Measurements from ENCODE around the gene UBE2E3. TPM values are rescaled to one million over a fixed set of nuclear protein-coding genes. Genes with fewer than 3 reads are reported as not detected.
"Not testable (repeated sequence)": the region's sequence is repeated elsewhere in the genome, so short reads cannot be mapped to it uniquely, and the experiment has no call there.

The UBE2E3 gene
- total RNA-seq, 1 donor from 2014 or later, result 41.9 TPM

- intact Hi-C loops (cut with micrococcal nuclease), result no loop called here
Observed at GRCh38 chr2:181022652-181023051, 42.2 kb downstream of the UBE2E3 start.

GRCh38 chr2:181025004-181025403 lies 44.6 kb downstream of the UBE2E3 start:
- intact Hi-C loops (cut with micrococcal nuclease), result no loop called here

- intact Hi-C loops (cut with micrococcal nuclease), result loop anchor here (5.0 kb wide), 1 partner anchor 54 kb away; the partner anchor contains the start of gene UBE2E3
Observed at GRCh38 chr2:181036445-181036844, 56.0 kb downstream of the UBE2E3 start.

- intact Hi-C loops (cut with micrococcal nuclease), result loop anchor here (5.0 kb wide), 1 partner anchor 55 kb away; the partner anchor contains the start of gene UBE2E3
Observed at GRCh38 chr2:181036848-181037603, 56.6 kb downstream of the UBE2E3 start.

- intact Hi-C loops (cut with micrococcal nuclease), result loop anchor here (5.0 kb wide), 1 partner anchor 56 kb away; the partner anchor contains the start of gene UBE2E3
Observed at GRCh38 chr2:181037922-181038321, 57.5 kb downstream of the UBE2E3 start.

GRCh38 chr2:181038796-181039195 lies 58.4 kb downstream of the UBE2E3 start:
- intact Hi-C loops (cut with micrococcal nuclease), result loop anchor here (5.0 kb wide), 1 partner anchor 56 kb away; the partner anchor contains the start of gene UBE2E3

- intact Hi-C loops (cut with micrococcal nuclease), result not testable (repeated sequence)
Observed at GRCh38 chr2:181040839-181041238, 60.4 kb downstream of the UBE2E3 start.

- intact Hi-C loops (cut with micrococcal nuclease), result no loop called here
Observed at GRCh38 chr2:181041661-181042060, 61.3 kb downstream of the UBE2E3 start.

- intact Hi-C loops (cut with micrococcal nuclease), result no loop called here
Observed at GRCh38 chr2:181042706-181043105, 62.3 kb downstream of the UBE2E3 start.

GRCh38 chr2:181046833-181047232 lies 66.4 kb downstream of the UBE2E3 start:
- intact Hi-C loops (cut with micrococcal nuclease), result no loop called here

- intact Hi-C loops (cut with micrococcal nuclease), result no loop called here
Observed at GRCh38 chr2:181047829-181048228, 67.4 kb downstream of the UBE2E3 start.

- intact Hi-C loops (cut with micrococcal nuclease), result loop anchor here (10.0 kb wide), 1 partner anchor 157 kb away; no protein-coding TSS in a partner anchor
Observed at GRCh38 chr2:181051861-181052522, 71.6 kb downstream of the UBE2E3 start.

- intact Hi-C loops (cut with micrococcal nuclease), result loop anchor here (10.0 kb wide), 1 partner anchor 158 kb away; no protein-coding TSS in a partner anchor
Observed at GRCh38 chr2:181052523-181052891, 72.1 kb downstream of the UBE2E3 start.

GRCh38 chr2:181054256-181054655 lies 73.9 kb downstream of the UBE2E3 start:
- intact Hi-C loops (cut with micrococcal nuclease), result loop anchor here (10.0 kb wide), 1 partner anchor 159 kb away; no protein-coding TSS in a partner anchor

- intact Hi-C loops (cut with micrococcal nuclease), result loop anchor here (10.0 kb wide), 1 partner anchor 160 kb away; no protein-coding TSS in a partner anchor
Observed at GRCh38 chr2:181054843-181055242, 74.4 kb downstream of the UBE2E3 start.

GRCh38 chr2:181058378-181059269 lies 78.2 kb downstream of the UBE2E3 start:
- intact Hi-C loops (cut with micrococcal nuclease), result loop anchor here (1.0 to 10.0 kb wide), 4 partner anchors 75 to 934 kb away; no protein-coding TSS in a partner anchor

GRCh38 chr2:181063696-181064095 lies 83.3 kb downstream of the UBE2E3 start:
- intact Hi-C loops (cut with micrococcal nuclease), result no loop called here

- intact Hi-C loops (cut with micrococcal nuclease), result no loop called here
Observed at GRCh38 chr2:181065458-181065857, 85.1 kb downstream of the UBE2E3 start.

- intact Hi-C loops (cut with micrococcal nuclease), result no loop called here
Observed at GRCh38 chr2:181066333-181066732, 85.9 kb downstream of the UBE2E3 start.

- intact Hi-C loops (cut with micrococcal nuclease), result loop anchor here (10.0 kb wide), 1 partner anchor 1005 kb away; no protein-coding TSS in a partner anchor
Observed at GRCh38 chr2:181070119-181070835, 89.9 kb downstream of the UBE2E3 start.

All from T-helper 2 cell treated with Interferon-gamma antibody and Interleukin-4, amounts not matched to agents 100 ng/mL and 5 ng/mL, for 36 hours (primary cell).